ENCODE results near the gene KCNQ4. TPM values are rescaled to one million over a fixed set of nuclear protein-coding genes. Genes with fewer than 3 reads are reported as not detected.

KCNQ4 gene
- total RNA-seq, 1 experiment from 2014 or later, result 0.11 TPM

DNA sequence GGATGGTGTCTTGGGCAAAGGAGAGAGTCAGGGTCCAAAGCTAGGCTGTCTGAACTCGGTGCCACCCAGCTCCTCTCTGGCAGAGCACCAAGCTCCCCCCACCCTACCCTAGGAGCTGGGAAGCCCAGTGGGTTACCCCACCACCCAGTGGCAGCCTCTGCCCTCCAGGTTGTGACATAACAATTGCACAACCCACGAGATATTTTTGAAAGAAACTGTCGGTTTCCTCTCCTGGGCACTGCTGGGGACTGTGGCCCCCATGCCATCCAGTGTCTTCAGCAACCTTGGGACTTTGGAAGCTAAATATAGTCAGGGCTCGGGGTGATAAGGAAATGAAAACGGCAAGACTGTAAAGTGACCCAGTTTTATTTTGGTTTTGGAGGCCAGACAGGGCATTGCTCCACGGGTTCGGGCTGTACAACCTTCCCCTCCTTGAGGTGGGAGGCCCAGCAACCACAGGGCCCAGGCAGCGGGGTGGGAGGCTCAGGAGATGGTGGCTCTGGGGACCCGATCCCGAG, 77.2 kb downstream of the KCNQ4 start:
- no peak for DNase-seq (ENCODE audit: low read depth, low spot score)
- in situ Hi-C loops (cut with HindIII; ENCODE audit: low pct_unique_long_range_greater_than_20kb, low sequenced_read_pairs), result no loop called here

DNA sequence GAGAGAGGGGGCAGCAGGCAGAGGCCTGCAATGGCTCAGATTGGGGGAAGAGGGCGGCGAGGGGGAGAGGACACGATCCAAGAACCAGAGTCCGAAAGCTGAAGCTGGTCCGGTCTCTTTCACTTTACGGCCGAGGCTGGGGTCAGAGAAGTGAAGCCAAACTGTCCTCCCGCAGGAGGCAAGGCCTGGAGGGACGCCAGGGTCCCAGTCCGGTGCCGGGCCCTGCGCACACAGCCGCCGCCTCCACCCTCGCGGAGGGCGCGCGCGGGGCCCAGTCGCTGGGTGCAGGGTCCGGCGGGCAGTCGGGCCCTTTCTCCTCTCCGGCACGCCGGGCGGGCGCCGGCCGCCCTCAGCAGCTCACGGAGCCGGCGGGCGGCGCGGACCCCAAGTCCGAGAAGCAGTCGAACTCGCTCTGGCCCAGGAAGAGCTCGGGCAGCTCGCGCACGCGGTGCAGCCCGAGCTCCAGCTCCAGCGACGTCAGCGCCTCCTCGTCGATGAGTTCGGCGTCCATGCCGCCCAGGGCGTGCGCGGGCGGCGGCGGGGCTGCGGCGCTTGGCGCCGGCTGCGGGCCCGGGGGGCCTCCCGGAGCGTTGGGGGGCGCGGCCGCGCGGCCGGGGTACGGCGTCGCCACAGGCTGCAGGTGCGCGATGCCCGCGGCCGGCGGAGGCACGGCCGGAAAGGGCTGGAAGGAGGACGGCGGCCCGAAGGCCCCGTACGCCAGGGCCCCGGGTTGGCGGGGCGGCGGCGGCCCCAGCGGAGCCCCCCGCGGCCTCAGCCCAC, 77.8 kb downstream of the KCNQ4 start:
- in situ Hi-C loops (cut with HindIII; ENCODE audit: low pct_unique_long_range_greater_than_20kb, low sequenced_read_pairs), result no loop called here
- DNase-seq (ENCODE audit: low read depth, low spot score), result no peak

DNA sequence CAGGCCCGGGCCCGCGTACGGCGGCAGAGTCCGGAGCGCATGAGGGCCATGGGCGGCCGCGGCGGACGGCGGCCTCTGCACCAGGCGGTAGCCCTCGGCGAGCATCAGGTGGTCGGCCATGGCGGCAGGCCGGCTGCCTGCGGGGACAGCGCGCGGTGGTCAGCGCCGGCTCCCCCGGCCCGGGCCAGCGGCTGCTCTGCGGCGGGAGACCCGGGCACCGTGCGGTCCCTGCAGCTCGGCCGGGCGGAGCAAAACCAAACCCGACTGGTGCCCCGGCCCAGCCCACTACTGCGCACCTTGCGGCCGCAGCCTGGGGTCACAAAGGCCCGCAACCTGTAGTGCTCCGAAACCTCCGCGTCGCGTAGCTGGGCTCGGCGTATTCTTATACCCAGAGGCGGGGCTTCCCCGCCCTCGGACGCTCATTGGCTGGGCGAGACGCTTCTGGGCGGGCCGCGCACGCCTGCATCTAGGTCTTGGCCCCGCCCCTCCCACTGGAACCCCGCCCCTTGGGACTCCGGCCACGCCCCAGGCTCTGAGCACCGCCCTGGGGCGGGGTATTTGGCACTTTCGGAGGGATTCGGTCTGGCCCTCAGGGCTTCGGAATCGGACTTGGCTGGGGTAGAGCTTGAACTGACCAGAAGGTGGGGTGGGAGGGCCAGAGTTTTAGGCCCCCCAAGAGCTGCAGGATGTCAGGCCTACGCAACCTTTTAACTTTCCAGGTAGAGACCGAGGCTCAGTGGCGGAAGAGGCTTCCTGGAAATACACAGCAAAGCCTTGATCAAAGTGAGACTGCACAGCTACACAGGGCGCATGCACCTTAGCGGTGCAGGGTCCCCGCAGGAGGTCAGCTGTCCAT, 78.6 kb downstream of the KCNQ4 start, which contains the start of gene CITED4:
Gene CITED4 (minus strand): TSS at position 356 of the 856 bp plus-strand sequence. CDS start 236 bp downstream, at position 120.
- peak; percentile 77 for DNase-seq (ENCODE audit: low read depth, low spot score)
- in situ Hi-C loops (cut with HindIII; ENCODE audit: low pct_unique_long_range_greater_than_20kb, low sequenced_read_pairs), result no loop called here

DNA sequence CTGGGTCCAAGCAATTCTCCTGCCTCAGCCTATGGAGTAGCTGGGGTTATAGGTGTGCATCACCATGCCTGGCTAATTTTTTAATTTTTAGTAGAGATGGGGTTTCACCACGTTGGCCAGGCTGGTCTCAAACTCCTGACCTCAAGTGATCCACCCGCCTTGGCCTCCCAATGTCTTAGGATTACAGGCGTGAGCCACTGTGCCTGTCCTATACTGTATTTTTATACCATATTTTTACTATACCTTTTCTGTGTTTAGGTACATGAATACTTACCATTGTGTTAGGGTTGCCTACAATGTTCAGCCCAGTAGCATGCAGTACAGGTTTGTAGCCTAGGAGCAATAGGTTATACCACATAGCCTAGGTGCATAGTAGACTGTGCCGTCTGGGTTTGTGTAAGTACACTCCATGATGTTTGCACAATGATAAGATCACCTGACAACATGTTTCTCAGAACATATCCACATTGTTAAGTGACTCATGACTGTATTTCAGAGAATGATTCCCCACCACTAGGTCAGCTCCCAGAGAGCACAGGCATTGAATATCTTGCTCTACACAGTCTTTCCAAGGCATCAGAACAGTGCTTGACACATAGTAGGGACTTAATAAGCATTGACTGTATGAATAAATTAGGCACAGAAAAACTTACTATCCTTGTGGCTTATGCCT, 84.6 kb downstream of the KCNQ4 start:
- peak; percentile 18 for DNase-seq (ENCODE audit: low read depth, low spot score)
- in situ Hi-C loops (cut with HindIII; ENCODE audit: low pct_unique_long_range_greater_than_20kb, low sequenced_read_pairs), result no loop called here

DNA sequence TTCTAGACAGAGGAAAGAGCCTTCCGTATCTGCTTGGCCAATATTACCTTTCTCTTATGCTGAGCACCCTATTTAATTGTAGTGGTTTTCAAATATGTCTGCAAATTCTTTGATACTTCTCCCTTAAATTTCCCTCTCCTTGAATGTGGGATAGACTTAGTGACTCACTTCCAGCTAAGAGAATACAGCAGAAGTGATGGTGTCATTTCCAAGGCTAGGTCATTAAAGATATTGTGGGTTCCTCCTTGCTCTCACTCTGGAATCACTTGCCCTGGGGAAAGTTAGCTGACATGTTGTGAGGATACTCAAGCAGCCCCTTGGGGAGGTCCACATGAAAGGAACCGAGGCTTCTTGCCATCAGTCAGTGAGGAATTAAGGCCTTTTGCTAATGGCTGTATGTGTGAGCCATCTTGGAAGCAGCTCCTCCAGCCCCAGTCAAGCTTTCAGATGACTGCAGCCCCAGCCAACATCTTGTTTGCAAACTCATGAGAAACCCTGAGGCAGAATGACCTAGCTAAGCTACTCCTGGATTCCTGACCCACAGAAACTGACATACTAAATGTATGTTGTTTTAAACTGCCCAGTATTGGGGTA, 86.6 kb downstream of the KCNQ4 start:
- no peak for DNase-seq (ENCODE audit: low read depth, low spot score)
- in situ Hi-C loops (cut with HindIII; ENCODE audit: low pct_unique_long_range_greater_than_20kb, low sequenced_read_pairs), result no loop called here

DNA sequence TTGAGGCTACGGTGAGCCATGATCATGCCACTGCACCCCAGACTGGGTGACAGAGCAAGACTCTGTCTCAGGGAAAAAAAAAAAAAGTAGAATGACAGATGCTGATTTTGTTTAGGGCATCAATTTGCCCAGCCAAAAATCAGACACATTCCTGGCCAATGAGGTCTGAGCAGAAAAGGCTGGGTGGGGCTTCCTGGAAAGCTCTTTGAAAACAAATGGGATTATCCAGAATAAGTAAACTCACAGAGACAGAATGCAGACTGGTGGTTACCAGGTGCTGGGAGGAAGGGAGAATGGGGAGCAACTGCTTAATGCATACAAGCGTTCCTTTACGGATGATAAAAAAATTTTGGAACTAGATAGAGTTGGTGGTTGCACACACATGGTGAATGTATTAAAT, 88.7 kb downstream of the KCNQ4 start:
- in situ Hi-C loops (cut with HindIII; ENCODE audit: low pct_unique_long_range_greater_than_20kb, low sequenced_read_pairs), result no loop called here

DNA sequence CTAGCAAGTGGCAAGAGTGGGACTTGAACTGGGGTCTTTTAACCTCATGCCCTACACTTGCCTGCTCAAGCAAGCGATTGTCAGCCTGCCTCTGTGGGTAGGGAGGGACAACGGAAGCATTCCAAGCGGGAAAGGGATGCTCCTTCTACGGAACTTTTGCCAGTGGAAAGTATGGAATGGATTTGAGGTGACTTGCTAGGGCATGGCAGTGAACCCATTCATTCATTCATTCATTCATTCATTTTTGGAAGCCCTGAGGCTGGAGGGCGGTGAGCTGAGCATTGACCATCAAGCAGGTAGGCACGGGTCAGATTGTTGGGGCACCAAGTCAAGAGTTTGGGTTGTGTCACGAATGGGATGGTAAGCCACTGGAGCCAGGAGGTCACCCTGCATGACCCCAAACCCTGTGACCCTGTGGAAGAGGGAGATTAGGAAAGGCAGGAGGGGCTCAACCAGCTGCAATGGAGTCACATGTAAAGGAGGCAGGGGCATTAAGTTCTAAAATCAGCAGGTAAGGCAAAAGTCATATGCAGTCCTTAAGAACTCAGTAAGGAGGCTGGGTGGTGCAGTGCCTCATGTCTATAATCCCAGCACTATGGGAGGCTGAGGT, 90.4 kb downstream of the KCNQ4 start:
- DNase-seq (ENCODE audit: low read depth, low spot score), result no peak
- in situ Hi-C loops (cut with HindIII; ENCODE audit: low pct_unique_long_range_greater_than_20kb, low sequenced_read_pairs), result no loop called here

More for the DNA sequence above, 88.7 kb downstream of the KCNQ4 start:
- no peak for DNase-seq (ENCODE audit: low read depth, low spot score)

DNA sequence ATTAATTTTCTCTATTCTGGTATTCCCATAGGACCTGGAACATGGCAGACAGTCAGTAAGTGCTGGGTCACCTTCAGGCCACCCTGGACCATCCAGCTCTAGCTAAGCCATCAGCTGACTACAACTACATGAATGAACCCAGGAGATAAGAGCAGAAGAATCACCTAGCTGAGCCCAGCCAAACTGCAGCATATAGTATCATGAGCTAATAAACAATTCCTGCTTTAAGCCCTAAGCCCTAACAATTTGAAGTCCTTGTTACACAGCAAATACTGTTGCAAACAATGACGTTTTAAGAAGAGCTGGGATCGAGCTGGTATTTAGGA, 92.8 kb downstream of the KCNQ4 start:
- in situ Hi-C loops (cut with HindIII; ENCODE audit: low pct_unique_long_range_greater_than_20kb, low sequenced_read_pairs), result no loop called here
- no peak for DNase-seq (ENCODE audit: low read depth, low spot score)

DNA sequence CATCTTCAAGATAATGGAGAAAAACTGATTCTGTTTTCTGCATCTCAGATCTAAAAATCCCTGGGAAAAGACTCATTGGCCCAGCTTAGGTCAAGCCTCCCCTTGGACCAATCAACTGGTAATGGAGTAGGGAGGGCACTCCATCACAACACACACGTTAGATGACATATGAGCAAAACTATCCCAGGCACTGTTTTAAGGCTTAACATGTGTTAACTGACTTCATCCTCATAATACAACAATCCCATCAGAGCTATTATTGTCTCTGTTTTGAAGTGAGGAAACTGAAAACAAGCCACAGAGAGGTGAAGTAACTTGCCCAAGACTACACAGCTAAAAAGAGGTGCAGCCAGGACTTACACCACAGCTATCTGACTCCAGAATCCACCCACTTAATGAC, 93.3 kb downstream of the KCNQ4 start:
- in situ Hi-C loops (cut with HindIII; ENCODE audit: low pct_unique_long_range_greater_than_20kb, low sequenced_read_pairs), result no loop called here
- DNase-seq (ENCODE audit: low read depth, low spot score), result no peak

DNA sequence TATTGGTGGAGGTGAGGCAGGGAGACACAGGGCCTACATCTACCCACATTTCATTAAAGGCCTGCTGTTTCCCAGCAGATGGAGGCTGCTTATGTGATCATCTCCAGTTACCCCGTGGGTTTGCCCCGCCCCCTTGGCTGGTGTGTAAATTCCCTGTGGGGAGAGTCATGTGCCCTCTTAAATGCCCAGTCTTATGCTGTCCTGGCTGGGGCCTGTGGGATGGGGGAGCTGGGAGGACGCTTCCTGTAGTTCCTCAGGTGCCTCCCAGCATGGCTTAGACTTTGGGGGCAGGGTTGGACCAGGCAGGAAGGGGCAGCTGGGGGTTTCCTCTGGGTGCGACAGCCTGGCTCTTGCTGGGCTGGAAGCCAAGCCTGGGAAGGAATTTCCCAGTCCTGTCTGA, 94.1 kb downstream of the KCNQ4 start:
- in situ Hi-C loops (cut with HindIII; ENCODE audit: low pct_unique_long_range_greater_than_20kb, low sequenced_read_pairs), result no loop called here
- DNase-seq (ENCODE audit: low read depth, low spot score), result peak; percentile 93

DNA sequence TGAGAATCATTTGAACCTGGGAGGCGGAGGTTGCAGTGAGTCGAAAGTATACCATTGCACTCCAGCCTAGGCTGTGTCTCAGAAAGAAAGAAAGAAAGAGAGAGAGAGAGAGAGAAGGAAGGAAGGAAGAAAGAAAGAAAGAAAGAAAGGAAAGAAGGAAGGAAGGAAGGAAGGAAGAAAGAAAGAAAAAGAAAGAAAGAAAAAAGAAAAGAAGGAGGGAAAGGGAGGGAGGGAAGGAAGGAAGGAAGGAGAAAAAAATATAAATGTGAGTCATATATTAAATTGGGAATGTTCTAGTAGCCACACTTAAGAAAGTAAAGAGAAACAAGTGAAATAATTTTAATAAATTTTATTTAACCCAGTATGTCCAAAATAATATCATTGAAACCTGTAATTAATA, 95.3 kb downstream of the KCNQ4 start:
- in situ Hi-C loops (cut with HindIII; ENCODE audit: low pct_unique_long_range_greater_than_20kb, low sequenced_read_pairs), result no loop called here

DNA sequence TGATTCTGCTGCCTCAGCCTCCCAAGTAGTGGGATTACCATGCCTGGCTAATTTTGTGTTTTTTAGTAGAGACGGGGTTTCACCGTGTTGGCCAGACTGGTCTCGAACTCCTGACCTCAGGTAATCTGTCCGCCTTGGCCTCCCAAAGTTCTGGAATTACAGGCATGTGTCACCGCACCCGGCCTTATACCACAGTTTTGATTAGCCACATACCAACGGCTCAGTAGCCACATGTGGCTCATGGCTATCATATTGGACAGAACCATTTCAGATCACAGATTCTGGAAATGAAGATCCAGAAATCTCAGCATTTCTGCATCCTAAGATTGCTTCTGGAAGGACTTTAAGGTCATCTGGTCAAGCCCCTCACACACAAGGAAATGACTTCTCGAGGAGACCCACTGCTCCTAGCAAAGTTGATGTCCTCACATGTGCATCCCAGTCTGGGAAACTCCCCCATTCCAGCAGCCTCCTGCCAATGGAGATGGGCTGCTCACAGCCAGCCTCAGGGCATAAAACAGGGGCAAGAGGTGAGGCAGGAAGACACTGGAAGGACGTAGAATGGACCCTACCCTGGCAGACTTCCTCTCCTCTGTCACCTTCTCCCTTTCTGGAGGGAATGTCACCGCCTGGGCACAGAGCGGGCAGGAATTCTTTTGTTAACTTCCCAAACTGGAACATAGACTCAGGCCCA, 96.0 kb downstream of the KCNQ4 start:
- in situ Hi-C loops (cut with HindIII; ENCODE audit: low pct_unique_long_range_greater_than_20kb, low sequenced_read_pairs), result no loop called here
- DNase-seq (ENCODE audit: low read depth, low spot score), result no peak

More for the DNA sequence above, 95.3 kb downstream of the KCNQ4 start:
- no peak for DNase-seq (ENCODE audit: low read depth, low spot score)

DNA sequence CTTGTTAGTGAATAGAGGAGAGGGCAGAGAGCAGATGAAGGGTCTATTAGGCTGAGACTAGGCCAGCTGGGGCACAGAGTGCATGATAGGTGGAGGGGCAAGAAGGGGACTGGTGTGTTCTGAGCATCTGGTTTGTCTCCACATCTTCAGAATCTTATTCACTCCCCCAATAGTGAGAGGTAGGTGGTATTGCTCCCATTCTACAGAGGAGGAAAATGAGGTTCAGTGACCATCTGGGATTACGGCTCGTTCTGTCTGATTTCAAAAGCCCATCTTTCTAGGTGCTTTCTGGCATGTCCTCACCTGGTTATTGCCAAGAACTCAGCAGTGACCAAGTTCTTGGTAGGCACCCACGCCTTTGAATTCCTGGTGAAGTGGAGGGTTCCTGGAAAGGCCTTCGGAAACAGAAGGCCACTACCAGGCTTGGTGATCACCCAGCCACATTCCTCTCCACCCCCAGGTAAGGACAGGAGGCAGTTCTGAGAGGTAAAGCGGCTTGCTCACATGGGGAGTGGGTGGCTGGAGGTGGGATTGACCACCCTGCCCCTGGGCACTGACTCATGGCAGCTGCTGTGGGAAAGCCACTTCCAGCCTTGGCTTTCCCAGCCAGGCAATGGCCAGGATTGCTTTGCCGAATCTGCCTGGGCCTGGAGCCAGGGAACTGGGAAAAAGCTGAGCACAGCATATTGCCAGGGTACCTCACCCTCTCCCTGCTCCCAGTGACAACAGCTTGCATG, 97.4 kb downstream of the KCNQ4 start:
- no peak for DNase-seq (ENCODE audit: low read depth, low spot score)
- in situ Hi-C loops (cut with HindIII; ENCODE audit: low pct_unique_long_range_greater_than_20kb, low sequenced_read_pairs), result no loop called here

DNA sequence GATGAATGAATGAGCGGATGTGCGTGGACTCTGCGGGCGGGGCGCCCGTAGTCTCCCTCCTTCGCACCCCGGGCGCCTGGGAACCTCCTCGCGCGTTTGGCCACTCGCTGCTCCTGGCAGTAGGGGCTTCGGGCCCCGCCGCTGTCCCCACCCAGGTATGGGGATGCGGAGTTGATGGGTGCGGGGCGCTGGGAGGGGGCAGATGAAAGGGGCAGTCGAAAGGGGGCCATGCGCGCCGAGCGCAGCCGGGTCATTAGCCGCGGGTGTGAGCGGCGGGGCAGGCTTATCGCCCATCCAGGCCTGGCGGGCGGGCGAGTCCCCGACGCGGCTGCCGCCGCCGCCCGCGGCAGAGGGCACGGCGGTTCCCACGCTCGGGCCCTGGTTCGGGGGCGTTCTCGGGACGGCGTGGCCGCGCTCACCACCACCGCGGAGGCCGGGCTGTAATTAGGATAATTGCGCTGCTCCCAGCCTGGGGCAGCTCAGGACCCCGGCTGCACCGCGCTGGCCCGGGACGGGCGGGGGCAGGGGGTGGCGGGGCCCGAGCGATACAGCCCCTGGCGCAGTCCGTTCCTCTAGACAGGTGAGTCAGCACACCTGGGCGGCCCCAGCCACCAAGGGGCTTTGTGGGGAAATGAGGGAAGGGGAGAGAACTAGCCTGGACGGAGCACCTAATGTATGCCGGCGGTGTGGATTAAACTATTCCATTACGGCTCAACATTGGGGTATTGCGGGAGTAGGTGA, 100.6 kb downstream of the KCNQ4 start:
- in situ Hi-C loops (cut with HindIII; ENCODE audit: low pct_unique_long_range_greater_than_20kb, low sequenced_read_pairs), result no loop called here
- no peak for DNase-seq (ENCODE audit: low read depth, low spot score)

DNA sequence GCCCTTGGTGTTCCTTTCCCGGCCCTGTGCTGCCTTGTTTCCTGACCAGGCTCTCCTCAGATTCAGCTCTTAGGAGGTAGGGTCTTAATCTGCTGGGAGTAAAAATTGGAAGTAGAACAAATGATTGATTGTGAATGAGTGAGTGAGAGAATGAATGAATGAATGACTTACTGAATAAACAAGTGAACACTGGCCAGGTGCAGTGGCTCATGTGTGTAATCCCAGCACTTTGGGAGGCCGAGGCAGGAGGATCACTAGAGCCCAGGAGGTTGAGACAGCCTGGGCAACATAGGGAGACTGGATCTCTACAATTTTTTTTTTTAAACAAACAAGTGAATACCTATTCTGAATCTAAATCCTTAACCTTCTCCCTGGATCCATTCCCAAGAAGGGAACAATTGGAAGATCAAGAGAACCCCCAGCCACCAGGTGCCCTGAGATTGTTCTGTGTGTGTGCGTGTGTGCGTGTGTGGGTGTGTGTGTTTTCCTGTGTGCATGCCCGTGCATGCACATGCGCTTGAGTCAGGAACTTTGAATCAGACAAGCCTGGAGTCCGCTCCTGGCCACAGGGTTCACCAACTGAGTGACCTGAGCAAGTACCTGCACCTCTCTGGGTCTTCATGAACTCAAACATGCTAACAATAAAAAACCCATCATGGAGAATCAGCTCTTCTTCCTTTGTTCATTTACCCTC, 102.9 kb downstream of the KCNQ4 start:
- DNase-seq (ENCODE audit: low read depth, low spot score), result no peak
- in situ Hi-C loops (cut with HindIII; ENCODE audit: low pct_unique_long_range_greater_than_20kb, low sequenced_read_pairs), result no loop called here
